ENCODE data around the gene CSF1. TPM values are rescaled to one million over a fixed set of nuclear protein-coding genes. Genes with fewer than 3 reads are reported as not detected.

CSF1 gene
- total RNA-seq, 4 donors from 2014 or later, result 7.6 to 34.8 (median 15.9) TPM

DNA sequence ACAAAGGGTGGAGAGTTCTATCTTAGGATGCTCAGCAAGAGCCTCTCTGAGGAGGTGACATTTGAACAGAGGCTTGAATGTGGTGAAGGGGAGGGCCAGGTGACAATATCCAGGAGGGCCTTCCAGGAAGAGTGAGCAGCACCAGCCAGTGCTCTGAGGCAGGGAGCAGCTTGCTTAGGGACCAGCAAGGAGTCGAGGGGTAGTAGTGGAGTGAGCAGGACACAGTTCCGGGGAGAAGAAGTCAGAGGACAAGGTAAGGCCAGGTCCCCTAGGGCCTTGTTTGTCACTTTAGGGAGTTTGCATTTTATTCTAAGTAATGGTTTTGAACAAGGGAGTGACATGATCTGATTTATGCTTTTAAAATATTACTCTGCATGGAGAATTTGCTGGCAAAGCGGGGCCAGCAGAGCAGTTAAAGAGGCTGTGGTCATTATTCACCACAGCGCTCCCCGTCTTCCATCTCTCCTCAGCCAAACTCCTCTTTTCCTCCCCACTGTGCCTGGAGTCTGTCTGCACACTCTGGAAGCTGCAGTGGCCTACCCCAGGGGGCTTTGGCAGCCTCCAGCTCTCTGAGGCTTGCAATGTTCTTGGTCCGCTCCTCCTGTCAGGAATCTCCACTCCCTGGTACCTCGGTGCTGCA is 17.0 kb upstream of the CSF1 start:
- H3K27me3 ChIP-seq, result no peaks in the 10 kb centered on the region
- H3K9me3 ChIP-seq, result no peaks in the 10 kb centered on the region
- DNase-seq, result no peak
- 83 to 85% methylated on average over 7 of the region's 7 CpGs for WGBS, 2 donors
- H3K4me3 ChIP-seq, result no peak overlapping the region
- H3K4me1 ChIP-seq, result peaks cover 16 to 55% (median 35%) of the 10 kb centered on the region in 3 donors
- intact Hi-C loops (cut with DNase I), result no loop called here
- no peaks in the 10 kb centered on the region for H3K36me3 ChIP-seq
- TF ChIP-seq CTCF (IDR thresholded peaks at IDR 0.05), result no peak
- no peak for TF ChIP-seq POLR2A (IDR thresholded peaks at IDR 0.05)
- H3K27ac ChIP-seq, result no peak overlapping the region

- no peaks in the 10 kb centered on the region for H3K36me3 ChIP-seq
- DNase-seq, result no peak
- WGBS, 2 donors, result 73 to 83% methylated on average over 7 to 8 of the region's 8 CpGs
- intact Hi-C loops (cut with DNase I), result no loop called here
- H3K27ac ChIP-seq, result peak overlapping the region in 2 of 4 donors; percentile 51 to 63
- no peak overlapping the region for H3K4me3 ChIP-seq
- peaks cover 16 to 59% (median 35%) of the 10 kb centered on the region in 3 donors for H3K4me1 ChIP-seq
- TF ChIP-seq CTCF (IDR thresholded peaks at IDR 0.05) (no peak), POLR2A (IDR thresholded peaks at IDR 0.05) (no peak)
- H3K9me3 ChIP-seq, result no peaks in the 10 kb centered on the region
- no peaks in the 10 kb centered on the region for H3K27me3 ChIP-seq
Observed at GRCh38 chr1:109894823-109895719, 15.6 kb upstream of the CSF1 start.

DNA sequence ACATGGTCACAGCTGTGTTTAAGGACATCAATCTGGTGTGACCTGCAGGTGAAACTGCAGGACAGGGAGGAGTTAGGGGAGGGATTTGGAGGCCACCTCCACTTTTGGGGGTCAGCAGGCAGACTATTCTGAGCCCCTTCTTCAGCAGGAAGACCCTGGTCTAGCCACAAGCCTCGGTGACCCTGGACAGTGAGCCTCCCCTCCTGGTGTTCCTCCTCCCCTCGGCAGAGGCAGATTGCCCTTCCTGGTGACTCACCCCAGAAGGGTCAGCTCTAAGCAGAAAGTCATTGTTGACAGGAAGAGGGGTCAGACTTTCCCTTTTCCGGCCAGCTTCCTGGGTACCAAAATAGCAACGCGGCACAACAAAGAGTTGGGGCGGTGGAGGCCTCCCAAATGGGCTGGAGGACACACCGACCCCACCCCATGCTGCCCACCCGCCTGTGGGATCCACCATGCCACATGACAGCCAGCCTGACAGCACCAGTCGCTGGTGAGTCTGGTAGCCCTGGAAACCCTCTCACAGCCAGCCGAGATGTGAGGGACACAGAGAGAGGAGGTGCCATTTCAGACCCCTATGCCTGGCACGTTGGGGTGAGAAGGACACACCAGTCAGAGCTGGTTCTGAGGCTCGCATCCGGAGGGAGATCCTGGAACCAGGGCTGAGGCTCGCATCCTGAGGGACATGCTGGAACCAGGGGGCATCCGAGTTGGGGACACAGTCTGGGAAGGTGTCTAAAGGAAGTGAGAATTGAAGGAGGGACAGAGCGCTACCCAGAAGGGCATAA is 14.7 kb upstream of the CSF1 start:
- Histone ChIP-seq H3K27ac (peak overlapping the region in 3 of 4 donors; percentile 51 to 63 (median 52)), H3K36me3 (no peaks in the 10 kb centered on the region), H3K9me3 (no peaks in the 10 kb centered on the region), H3K4me3 (no peak overlapping the region), H3K27me3 (no peaks in the 10 kb centered on the region), H3K4me1 (peaks cover 16 to 58% (median 35%) of the 10 kb centered on the region in 3 donors)
- TF ChIP-seq POLR2A (IDR thresholded peaks at IDR 0.05), result no peak
- TF ChIP-seq CTCF (IDR thresholded peaks at IDR 0.05), result no peak
- WGBS, 2 donors, result 51 to 60% methylated on average over 6 to 9 of the region's 16 CpGs
- intact Hi-C loops (cut with DNase I), result no loop called here
- no peak for DNase-seq

DNA sequence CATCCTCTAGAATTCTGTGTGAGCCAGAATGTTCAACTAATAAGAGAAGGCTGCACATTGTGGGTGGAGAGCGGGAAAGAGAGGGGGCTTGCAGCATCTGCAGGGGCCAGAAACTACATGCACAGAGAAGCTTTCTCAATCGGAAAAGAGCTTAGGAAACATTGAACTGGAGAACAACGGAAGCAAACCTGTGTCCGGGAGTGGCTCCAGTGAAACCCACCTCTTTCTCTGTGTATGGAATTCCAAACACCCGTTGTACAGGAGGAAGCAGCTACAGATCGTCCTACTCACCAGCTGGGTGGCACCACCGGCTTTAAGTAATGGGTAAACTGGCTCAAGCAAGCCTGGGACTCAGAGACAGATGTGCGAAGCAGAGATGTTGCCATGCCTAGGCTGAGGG is 14.0 kb upstream of the CSF1 start:
- DNase-seq, result no peak
- no peak overlapping the region for H3K4me3 ChIP-seq
- TF ChIP-seq CTCF (IDR thresholded peaks at IDR 0.05) (no peak), POLR2A (IDR thresholded peaks at IDR 0.05) (no peak)
- peak overlapping the region in 3 of 4 donors; percentile 16 to 63 (median 51) for H3K27ac ChIP-seq
- 47 to 71% methylated on average over 8 of the region's 8 CpGs for WGBS, 2 donors
- H3K9me3 ChIP-seq, result no peaks in the 10 kb centered on the region
- peaks cover 16 to 55% (median 41%) of the 10 kb centered on the region in 3 donors for H3K4me1 ChIP-seq
- no peaks in the 10 kb centered on the region for H3K36me3 ChIP-seq
- H3K27me3 ChIP-seq, result no peaks in the 10 kb centered on the region
- intact Hi-C loops (cut with DNase I), result no loop called here
